Ovary (tissue), 9 donors: ENCODE data around the gene ANAPC5. TPM values are rescaled to one million over a fixed set of nuclear protein-coding genes. Genes with fewer than 3 reads are reported as not detected.

ENCODE experiments used
- DNase-seq, 5 donors: peaks; one replicate each; pipeline ENCODE4 v3.0.0-alpha.2; 2019 to 2020
- H3K27ac ChIP-seq, 2 donors: fragments of 200-600 bp; one replicate each; pipeline versions ENCODE4 v1.5.1 to v1.8.0; 2019 to 2022
- H3K27me3 ChIP-seq: fragments of 200-600 bp; one replicate; pipeline ENCODE4 v1.8.0; 2022
- H3K36me3 ChIP-seq: fragments of 200-600 bp; sonication (generic); one replicate; pipeline ENCODE4 v1.5.1; 2019
- H3K4me1 ChIP-seq: one replicate; pipeline ENCODE4 v1.8.1; 2013; ENCODE audit warnings: mild to moderate bottlenecking, moderate library complexity; ENCODE audit not compliant: insufficient read depth
- H3K4me3 ChIP-seq: fragments of 200-600 bp; sonication (generic); one replicate; pipeline ENCODE4 v1.5.1; 2017
- H3K9me3 ChIP-seq, 2 donors: fragments of 200-600 bp in 1 of 2; sonication (generic) in 1 of 2; one replicate each; pipeline versions ENCODE4 v1.5.1 to v1.8.1; 2013 to 2019; ENCODE audit warnings: mild to moderate bottlenecking in 1 of 2, moderate library complexity in 1 of 2
- CTCF ChIP-seq, 3 donors: fragments of 450-650 bp in 2 of 3; fragments of 200-600 bp in 1 of 3; IDR thresholded peaks; one replicate each; pipeline versions ENCODE4 v1.5.1 to v1.8.0; 2016 to 2022; ENCODE audit warnings: antibody characterized with exemption in 3 of 3, mild to moderate bottlenecking in 1 of 3
- EP300 ChIP-seq: sonication (generic); formaldehyde crosslinking; IDR thresholded peaks from one replicate; pipeline ENCODE4 v1.6.1; 2017; ENCODE audit warnings: antibody characterized with exemption
- POLR2A ChIP-seq: fragments of 450-650 bp; IDR thresholded peaks from one replicate; pipeline ENCODE4 v1.6.1; 2017; ENCODE audit warnings: antibody characterized with exemption, mild to moderate bottlenecking, moderate library complexity
- WGBS, 3 donors: extraction: QIAGEN DNeasy Blood & Tissue Kit in 1 of 3; methylation state at CpG; one replicate each; pipeline versions ENCODE4 v1.1.5 to v1.1.7; 2013 to 2017; 5-methylcytosine and 5-hydroxymethylcytosine counted together
- intact Hi-C, 4 donors: fragments of 100-400 bp; cut with DNase I; formaldehyde crosslinking; loops; one replicate each; pipeline versions ENCODE4 v1.11.0 to v1.15.1; 2022 to 2023
- polyA plus RNA-seq, 2 donors: library from polyadenylated mRNA; stranded (reverse); fragments of 200-250 nt in 1 of 2; fragments of 350-450 nt in 1 of 2; fragmentation: Illumina TruSeq in 1 of 2; extraction: RNeasy Lipid Tissue Mini Kit (QIAGEN cat#74804) in 1 of 2; gene quantifications; one replicate each; pipeline ENCODE4 v1.2.3, GENCODE V29; 2013 to 2014
- total RNA-seq, 7 donors: library from RNA; depleted of rRNA in 2 of 7; stranded (reverse); fragments of >200 nt in 2 of 7; fragmentation: NEBNext Ultra II Directional in 3 of 7; extraction: Animal tissue kit (Norgen Biotek cat#: 25700) in 3 of 7; gene quantifications; one replicate each; pipeline versions ENCODE4 v1.1.0 to v1.2.4, GENCODE V29; 2016 to 2023
- donor health status: DM: no; HTN: no; CAD: no; lungs with moderate emphysema.
- donor health status: DM: no; HTN: no; CAD: no.
- donor health status: Bipolar disorder and iron deficiency.
- donor health status: DM: yes; HTN: yes; CAD: no.
- donor health status: DM: no; HTN: no; CAD: no.
- donor health status: DM: yes; HTN: yes; CAD: no.

ANAPC5 gene
- total and polyA plus RNA-seq, 9 donors, result 58.1 to 149 (median 78.9) TPM

- no peaks in the 10 kb centered on the region for H3K27me3 ChIP-seq
- 71 to 81% (median 72%) methylated on average over 6 of the region's 6 CpGs for WGBS, 3 donors
- TF ChIP-seq CTCF (IDR thresholded peaks at IDR 0.05) (no peak), EP300 (no peak), POLR2A (no peak)
- H3K4me3 ChIP-seq, result no peak overlapping the region
- H3K27ac ChIP-seq, result no peak overlapping the region
- H3K9me3 ChIP-seq, result no peaks in the 10 kb centered on the region
- DNase-seq, result no peak
- intact Hi-C loops, result no loop called here
- H3K36me3 ChIP-seq, result no peaks in the 10 kb centered on the region
- H3K4me1 ChIP-seq, result no peaks in the 10 kb centered on the region
Observed at GRCh38 chr12:121371404-121371803, 19.2 kb upstream of the ANAPC5 start.

GRCh38 chr12:121366063-121366459 is 13.8 kb upstream of the ANAPC5 start:
- DNase-seq, result no peak
- TF ChIP-seq POLR2A, result no peak
- TF ChIP-seq EP300, result no peak
- no peak overlapping the region for H3K4me3 ChIP-seq
- intact Hi-C loops, result no loop called here
- H3K27me3 ChIP-seq, result no peaks in the 10 kb centered on the region
- H3K4me1 ChIP-seq, result no peaks in the 10 kb centered on the region
- 44 to 54% (median 50%) methylated on average over 4 of the region's 4 CpGs for WGBS, 3 donors
- H3K36me3 ChIP-seq, result no peaks in the 10 kb centered on the region
- no peak overlapping the region for H3K27ac ChIP-seq
- no peaks in the 10 kb centered on the region for H3K9me3 ChIP-seq

GRCh38 chr12:121365416-121366062 is 13.3 kb upstream of the ANAPC5 start:
- no peak overlapping the region for H3K27ac ChIP-seq
- DNase-seq, result no peak
- no peaks in the 10 kb centered on the region for H3K27me3 ChIP-seq
- no peak for TF ChIP-seq EP300
- no peak for TF ChIP-seq POLR2A
- no peak for TF ChIP-seq CTCF (IDR thresholded peaks at IDR 0.05)
- no peak overlapping the region for H3K4me3 ChIP-seq
- H3K36me3 ChIP-seq, result no peaks in the 10 kb centered on the region
- H3K4me1 ChIP-seq, result no peaks in the 10 kb centered on the region
- H3K9me3 ChIP-seq, result no peaks in the 10 kb centered on the region
- WGBS, 3 donors, result 70 to 71% (median 70%) methylated on average over 5 of the region's 5 CpGs
- intact Hi-C loops, result no loop called here

- Histone ChIP-seq H3K4me1 (no peaks in the 10 kb centered on the region), H3K4me3 (no peak overlapping the region), H3K27ac (no peak overlapping the region), H3K27me3 (no peaks in the 10 kb centered on the region), H3K9me3 (no peaks in the 10 kb centered on the region), H3K36me3 (no peaks in the 10 kb centered on the region)
- intact Hi-C loops, result no loop called here
- DNase-seq, result no peak
- 62 to 69% (median 62%) methylated on average over 5 of the region's 5 CpGs for WGBS, 3 donors
- no peak for TF ChIP-seq CTCF (IDR thresholded peaks at IDR 0.05)
- no peak for TF ChIP-seq EP300
- TF ChIP-seq POLR2A, result no peak
Observed at GRCh38 chr12:121364683-121365121, 12.5 kb upstream of the ANAPC5 start.

- intact Hi-C loops, result no loop called here
- Histone ChIP-seq H3K4me3 (no peak overlapping the region), H3K9me3 (no peaks in the 10 kb centered on the region), H3K27me3 (no peaks in the 10 kb centered on the region), H3K4me1 (no peaks in the 10 kb centered on the region), H3K27ac (no peak overlapping the region), H3K36me3 (no peaks in the 10 kb centered on the region)
- no peak for DNase-seq
- WGBS, 3 donors, result 40 to 59% (median 59%) methylated on average over 3 of the region's 3 CpGs
- no peak for TF ChIP-seq CTCF (IDR thresholded peaks at IDR 0.05)
- TF ChIP-seq POLR2A, result no peak
- TF ChIP-seq EP300, result no peak
Observed at GRCh38 chr12:121358073-121358472, 5.9 kb upstream of the ANAPC5 start.
